Measurements from ENCODE around the gene DCTN4. TPM values are rescaled to one million over a fixed set of nuclear protein-coding genes. Genes with fewer than 3 reads are reported as not detected.
A peak's percentile ranks its signal among the peaks of the same experiment; 100 is the strongest.

The DCTN4 gene
- total RNA-seq, 3 donors from 2014 or later (not counting 1 experiment from before 2014, with no cell fraction given), result 90.0 to 108 (median 92.0) TPM

DNA sequence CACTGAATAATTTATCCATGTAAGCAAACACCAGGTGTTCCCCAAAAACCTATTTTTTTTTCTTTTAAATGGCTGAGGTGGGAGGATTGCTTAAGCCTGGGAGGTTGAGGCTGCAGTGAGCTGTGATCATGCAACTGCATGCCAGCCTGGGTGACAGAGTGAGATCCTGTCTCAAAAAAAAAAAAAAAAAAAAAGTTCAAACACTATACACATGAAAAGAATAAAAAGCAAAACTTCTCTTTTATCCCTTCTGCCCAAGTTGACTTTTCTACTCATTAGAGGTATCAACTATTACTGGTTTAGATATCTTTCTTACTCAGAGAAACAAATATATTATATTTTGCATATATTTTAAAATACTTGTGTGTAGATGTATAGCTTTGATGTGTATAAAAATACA is 17.8 kb downstream of the DCTN4 start:
- TF ChIP-seq, protein P1, sequence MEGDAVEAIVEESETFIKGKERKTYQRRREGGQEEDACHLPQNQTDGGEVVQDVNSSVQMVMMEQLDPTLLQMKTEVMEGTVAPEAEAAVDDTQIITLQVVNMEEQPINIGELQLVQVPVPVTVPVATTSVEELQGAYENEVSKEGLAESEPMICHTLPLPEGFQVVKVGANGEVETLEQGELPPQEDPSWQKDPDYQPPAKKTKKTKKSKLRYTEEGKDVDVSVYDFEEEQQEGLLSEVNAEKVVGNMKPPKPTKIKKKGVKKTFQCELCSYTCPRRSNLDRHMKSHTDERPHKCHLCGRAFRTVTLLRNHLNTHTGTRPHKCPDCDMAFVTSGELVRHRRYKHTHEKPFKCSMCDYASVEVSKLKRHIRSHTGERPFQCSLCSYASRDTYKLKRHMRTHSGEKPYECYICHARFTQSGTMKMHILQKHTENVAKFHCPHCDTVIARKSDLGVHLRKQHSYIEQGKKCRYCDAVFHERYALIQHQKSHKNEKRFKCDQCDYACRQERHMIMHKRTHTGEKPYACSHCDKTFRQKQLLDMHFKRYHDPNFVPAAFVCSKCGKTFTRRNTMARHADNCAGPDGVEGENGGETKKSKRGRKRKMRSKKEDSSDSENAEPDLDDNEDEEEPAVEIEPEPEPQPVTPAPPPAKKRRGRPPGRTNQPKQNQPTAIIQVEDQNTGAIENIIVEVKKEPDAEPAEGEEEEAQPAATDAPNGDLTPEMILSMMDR (IDR thresholded peaks at IDR 0.05), result no peak
- Mint-ChIP-seq H3K9me3 (no peaks in the 10 kb centered on the region), H3K27me3 (ENCODE audit: low read depth in 2 of 2) (no peaks in the 10 kb centered on the region), H3K4me1 (peaks cover 45 to 65% of the 10 kb centered on the region in 2 donors), H3K36me3 (no peaks in the 10 kb centered on the region), H3K27ac (no peak overlapping the region), H3K4me3 (no peak overlapping the region)
- Histone ChIP-seq H3K4me1 (ENCODE audit: control insufficient read depth, insufficient read depth, low read length) (no peaks in the 10 kb centered on the region), H3K9me3 (ENCODE audit: control insufficient read depth, insufficient read depth, low read length) (no peaks in the 10 kb centered on the region), H3K4me3 (ENCODE audit: low read length) (no peak overlapping the region), H3K36me3 (ENCODE audit: control insufficient read depth, insufficient read depth, low read length) (peaks cover 4% of the 10 kb centered on the region), H3K27me3 (ENCODE audit: control insufficient read depth, insufficient read depth, low read length) (no peaks in the 10 kb centered on the region), H3K27ac (ENCODE audit: low read length) (no peak overlapping the region)
- intact Hi-C loops (cut with micrococcal nuclease), result no loop called here
- DNase-seq, result no peak
- no peak for ATAC-seq

GRCh38 chr5:150738862-150739261 is 20.0 kb downstream of the DCTN4 start:
- intact Hi-C loops (cut with micrococcal nuclease), result no loop called here
- no peak for DNase-seq
- no peak for ATAC-seq
- peaks cover 55 to 66% of the 10 kb centered on the region in 2 donors for H3K4me1 Mint-ChIP-seq
- H3K27me3 Mint-ChIP-seq (ENCODE audit: low read depth in 2 of 2), result no peaks in the 10 kb centered on the region
- no peak overlapping the region for H3K4me3 ChIP-seq (ENCODE audit: low read length)
- 95% methylated on average over 7 of the region's 7 CpGs for WGBS (ENCODE audit: insufficient coverage)
- peaks cover 13% of the 10 kb centered on the region for H3K36me3 ChIP-seq (ENCODE audit: control insufficient read depth, insufficient read depth, low read length)
- peaks cover 10% of the 10 kb centered on the region for H3K4me1 ChIP-seq (ENCODE audit: control insufficient read depth, insufficient read depth, low read length)
- no peak overlapping the region for H3K4me3 Mint-ChIP-seq
- no peaks in the 10 kb centered on the region for H3K36me3 Mint-ChIP-seq
- H3K27ac Mint-ChIP-seq, result no peak overlapping the region
- no peaks in the 10 kb centered on the region for H3K9me3 ChIP-seq (ENCODE audit: control insufficient read depth, insufficient read depth, low read length)
- H3K27me3 ChIP-seq (ENCODE audit: control insufficient read depth, insufficient read depth, low read length), result no peaks in the 10 kb centered on the region
- no peak overlapping the region for H3K27ac ChIP-seq (ENCODE audit: low read length)
- H3K9me3 Mint-ChIP-seq, result no peaks in the 10 kb centered on the region
- TF ChIP-seq, protein P1 (IDR thresholded peaks at IDR 0.05), result no peak

DNA sequence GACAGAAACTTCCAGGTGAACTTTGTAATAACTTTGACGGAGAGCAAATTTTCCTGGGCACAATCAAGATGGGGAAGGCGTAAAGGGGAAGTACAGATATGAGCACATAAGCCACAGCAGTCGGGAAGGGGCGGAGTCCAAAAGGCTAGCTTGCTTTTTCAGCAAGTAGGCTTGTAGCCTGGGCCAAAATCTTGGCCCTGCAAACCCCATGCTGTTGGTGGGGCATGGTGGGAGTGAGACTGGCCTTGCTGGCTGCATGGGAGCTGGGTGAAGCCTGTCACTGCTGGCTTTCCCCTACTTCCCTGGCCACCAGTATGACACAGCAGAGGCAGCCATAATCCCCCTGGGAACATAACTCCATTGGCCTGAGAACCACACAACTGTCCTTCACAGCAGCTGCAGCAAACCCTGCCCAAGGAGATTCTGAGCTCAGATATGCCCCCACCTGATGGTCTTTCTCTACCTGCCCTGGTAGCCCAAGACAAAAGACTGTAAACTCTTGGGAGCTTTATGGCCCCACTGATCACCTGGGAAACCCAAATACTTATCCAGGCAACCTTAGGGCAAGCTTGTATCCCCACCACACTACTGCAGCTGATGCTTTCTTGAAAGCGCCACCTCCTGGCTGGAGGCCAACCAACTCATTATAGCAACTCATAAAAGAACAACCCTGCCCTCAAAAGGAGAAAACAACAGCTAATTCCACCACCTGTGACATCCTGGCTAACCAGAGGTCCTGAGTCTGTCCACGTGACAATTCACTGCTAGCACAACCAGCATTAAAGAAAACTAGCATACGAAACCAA is 24.0 kb downstream of the DCTN4 start:
- Histone ChIP-seq H3K27ac (ENCODE audit: low read length) (no peak overlapping the region), H3K4me1 (ENCODE audit: control insufficient read depth, insufficient read depth, low read length) (peaks cover 10% of the 10 kb centered on the region), H3K27me3 (ENCODE audit: control insufficient read depth, insufficient read depth, low read length) (no peaks in the 10 kb centered on the region), H3K9me3 (ENCODE audit: control insufficient read depth, insufficient read depth, low read length) (no peaks in the 10 kb centered on the region), H3K4me3 (ENCODE audit: low read length) (no peak overlapping the region), H3K36me3 (ENCODE audit: control insufficient read depth, insufficient read depth, low read length) (peaks cover 51% of the 10 kb centered on the region)
- intact Hi-C loops (cut with micrococcal nuclease), result no loop called here
- H3K27ac Mint-ChIP-seq, result peak overlapping the region; percentile 43 to 74
- no peaks in the 10 kb centered on the region for H3K27me3 Mint-ChIP-seq (ENCODE audit: low read depth in 2 of 2)
- peaks cover 39 to 44% of the 10 kb centered on the region in 2 donors for H3K4me1 Mint-ChIP-seq
- peak in 1 of 2 donors; percentile 13 for DNase-seq
- peak in 2 of 3 donors; percentile 44 to 75 for ATAC-seq
- TF ChIP-seq, protein P1 (IDR thresholded peaks at IDR 0.05), result no peak
- peaks cover 27% of the 10 kb centered on the region for H3K36me3 Mint-ChIP-seq
- WGBS (ENCODE audit: insufficient coverage), result 79% methylated on average over 7 of the region's 7 CpGs
- no peaks in the 10 kb centered on the region for H3K9me3 Mint-ChIP-seq
- no peak overlapping the region for H3K4me3 Mint-ChIP-seq

Measured in natural killer cell (primary cell).